HepG2 (cell line): ENCODE results near the gene PSENEN. TPM values are rescaled to one million over a fixed set of nuclear protein-coding genes. Genes with fewer than 3 reads are reported as not detected.

ENCODE experiments used
- BHLHE40 ChIP-seq: IDR thresholded peaks from 2 replicates; pipeline ENCODE4 v1.6.1; 2011; ENCODE audit warnings: low read length, improper control_type of control experiment
- GATAD1 ChIP-seq: IDR thresholded peaks from 2 replicates; pipeline ENCODE4 v1.6.1; 2016; ENCODE audit warnings: missing genetic modification reagents, missing compliant biosample characterization
- LBX2 ChIP-seq: sonication (generic); formaldehyde crosslinking; IDR thresholded peaks from 2 replicates; pipeline ENCODE4 v1.5.0; 2020; ENCODE audit warnings: missing genetic modification reagents, mild to moderate bottlenecking, borderline replicate concordance
- POLR2AphosphoS2 ChIP-seq: IDR thresholded peaks from 2 replicates; pipeline ENCODE4 v1.6.1; 2011; ENCODE audit warnings: low read depth, low read length, improper control_type of control experiment
- PRDM10 ChIP-seq: sonication (generic); formaldehyde crosslinking; IDR thresholded peaks from 2 replicates; pipeline ENCODE4 v1.4.0; 2020; ENCODE audit warnings: low read depth, missing genetic modification reagents
- SETDB1 ChIP-seq: sonication (generic); formaldehyde crosslinking; IDR thresholded peaks from 2 replicates; pipeline ENCODE4 v1.5.1; 2020; ENCODE audit warnings: missing genetic modification reagents, mild to moderate bottlenecking, borderline replicate concordance
- SMC3 ChIP-seq: IDR thresholded peaks from 2 replicates; pipeline ENCODE4 v1.6.1; 2011; ENCODE audit warnings: low read length, improper control_type of control experiment
- SNAPC2 ChIP-seq: sonication (generic); formaldehyde crosslinking; IDR thresholded peaks from 2 replicates; pipeline ENCODE4 v1.8.1; 2022; ENCODE audit warnings: mild to moderate bottlenecking, missing genetic modification reagents
- U2AF1 ChIP-seq: fragments of 200-400 bp; formaldehyde crosslinking; optimal IDR thresholded peaks from 2 replicates; pipeline ENCODE3; 2017; ENCODE audit warnings: mild to moderate bottlenecking, low read depth, low read length
- ZBTB40 ChIP-seq, 2 experiments: fragments of 450-650 bp in 1 of 2; sonication (generic) in 1 of 2; formaldehyde crosslinking in 1 of 2; IDR thresholded peaks; 2 replicates each; pipeline versions ENCODE4 v1.6.1 to v1.8.0; 2016 to 2022; ENCODE audit warnings: antibody characterized with exemption in 1 of 2, mild to moderate bottlenecking in 1 of 2, missing genetic modification reagents in 1 of 2
- ZC3H4 ChIP-seq: sonication (generic); formaldehyde crosslinking; IDR thresholded peaks from 2 replicates; pipeline ENCODE4 v1.4.0; 2020; ENCODE audit warnings: missing genetic modification reagents, borderline replicate concordance
- ZFP1 ChIP-seq: IDR thresholded peaks from 2 replicates; pipeline ENCODE4 v1.6.1; 2016
- ZNF530 ChIP-seq: sonication (generic); formaldehyde crosslinking; IDR thresholded peaks from 2 replicates; pipeline ENCODE4 v1.5.0; 2020; ENCODE audit warnings: low read depth, mild to moderate bottlenecking, missing genetic modification reagents
- ZNF691 ChIP-seq: sonication (generic); formaldehyde crosslinking; IDR thresholded peaks from 2 replicates; pipeline ENCODE4 v1.4.0; 2020; ENCODE audit warnings: missing genetic modification reagents, low read depth, mild to moderate bottlenecking, borderline replicate concordance
- polyA plus RNA-seq, 8 experiments: library from polyadenylated mRNA; depleted of rRNA in 3 of 8; stranded (reverse) in 7 of 8; unstranded in 1 of 8; fragments of >200 nt; fragmentation: Illumina TruSeq in 4 of 8; extraction: Trizol in 4 of 8; gene quantifications; 2 replicates each; pipeline versions ENCODE4 v1.2.1 to v1.2.3, GENCODE V29; 2011 to 2016; ENCODE audit warnings: low read depth in 4 of 8, missing spikeins in 1 of 8, mixed read lengths in 1 of 8; ENCODE audit not compliant: insufficient read depth in 1 of 8
- total RNA-seq, 5 experiments: library from RNA; depleted of rRNA; stranded (reverse); fragments of >200 nt; fragmentation: Illumina TruSeq; extraction: Trizol; gene quantifications; 2 replicates each; pipeline ENCODE4 v1.2.3, GENCODE V29; 2016; ENCODE audit warnings: low read depth in 1 of 5

Gene PSENEN
- total and polyA plus RNA-seq, 2 of the 13 experiments (the other 11 are each of a cell fraction or from before 2014, with no cell fraction given), result 16.9 to 34.2 TPM

GRCh38 chr19:35757749-35758608 is 12.5 kb downstream of the PSENEN start, which contains the start of gene PROSER3 (continued):
- TF ChIP-seq ZBTB40 (IDR thresholded peaks at IDR 0.05) (no peak), ZBTB40 (CRISPR knock-in tag; IDR thresholded peaks at IDR 0.05) (no peak), ZNF530 (no peak), U2AF1 (peak; percentile 44), BHLHE40 (no peak), SETDB1 (no peak), ZC3H4 (no peak), POLR2AphosphoS2 (no peak), SMC3 (no peak), SNAPC2 (CRISPR knock-in tag) (no peak), ZFP1 (CRISPR knock-in tag) (no peak), GATAD1 (CRISPR knock-in tag) (peak; percentile 71), LBX2 (CRISPR knock-in tag) (no peak), ZNF691 (CRISPR knock-in tag) (0 out of 2 replicates have a peak, but pooled peaks have one; percentile 56), PRDM10 (CRISPR knock-in tag) (no peak)
